Stimulated activated CD4-positive, alpha-beta T cell treated with anti-CD3 and anti-CD28 coated beads, Interleukin-15, amount 100 ng/mL, for 1 hour (primary cell): Measurements from ENCODE around the gene RNF145.
"Not testable (repeated sequence)": the region's sequence is repeated elsewhere in the genome, so short reads cannot be mapped to it uniquely, and the experiment has no call there.

Experiments
- DNase-seq, 2 donors: peaks; one replicate each; pipeline ENCODE4 v3.0.0-alpha.2; 2020; ENCODE audit warnings: low read depth in 1 of 2, low spot score in 1 of 2

RNF145 gene

GRCh38 chr5:159161361-159162214 is 47.8 kb downstream of the RNF145 start:
- DNase-seq, result no peak

DNA sequence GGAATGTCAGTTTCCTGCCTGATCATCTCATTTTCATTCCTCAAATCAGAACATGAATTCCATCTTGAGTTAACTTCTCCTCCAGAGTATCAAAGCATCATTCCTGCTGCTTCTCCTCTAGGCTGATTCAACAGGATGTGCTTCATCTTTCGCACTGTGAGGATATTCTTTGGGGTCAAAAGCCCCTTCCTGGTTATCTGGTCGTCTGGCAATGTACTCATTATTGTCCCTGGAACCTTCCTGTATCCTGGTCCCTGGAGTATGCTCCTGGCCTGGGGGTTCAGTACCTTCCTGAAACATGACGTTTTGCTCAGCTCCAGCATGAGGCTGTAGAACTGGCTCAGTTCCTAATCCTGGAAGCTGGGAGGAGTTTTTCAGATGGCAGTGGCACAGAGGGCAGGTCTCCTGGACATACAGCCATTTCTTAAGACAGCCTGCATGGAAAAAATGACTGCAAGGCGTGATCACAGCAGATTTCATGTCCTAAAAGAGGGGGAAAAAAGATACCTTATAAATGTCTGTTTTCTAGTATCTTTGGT is 50.7 kb downstream of the RNF145 start:
- DNase-seq, result not testable (repeated sequence)

GRCh38 chr5:159157552-159157951 is 51.8 kb downstream of the RNF145 start:
- no peak for DNase-seq

DNA sequence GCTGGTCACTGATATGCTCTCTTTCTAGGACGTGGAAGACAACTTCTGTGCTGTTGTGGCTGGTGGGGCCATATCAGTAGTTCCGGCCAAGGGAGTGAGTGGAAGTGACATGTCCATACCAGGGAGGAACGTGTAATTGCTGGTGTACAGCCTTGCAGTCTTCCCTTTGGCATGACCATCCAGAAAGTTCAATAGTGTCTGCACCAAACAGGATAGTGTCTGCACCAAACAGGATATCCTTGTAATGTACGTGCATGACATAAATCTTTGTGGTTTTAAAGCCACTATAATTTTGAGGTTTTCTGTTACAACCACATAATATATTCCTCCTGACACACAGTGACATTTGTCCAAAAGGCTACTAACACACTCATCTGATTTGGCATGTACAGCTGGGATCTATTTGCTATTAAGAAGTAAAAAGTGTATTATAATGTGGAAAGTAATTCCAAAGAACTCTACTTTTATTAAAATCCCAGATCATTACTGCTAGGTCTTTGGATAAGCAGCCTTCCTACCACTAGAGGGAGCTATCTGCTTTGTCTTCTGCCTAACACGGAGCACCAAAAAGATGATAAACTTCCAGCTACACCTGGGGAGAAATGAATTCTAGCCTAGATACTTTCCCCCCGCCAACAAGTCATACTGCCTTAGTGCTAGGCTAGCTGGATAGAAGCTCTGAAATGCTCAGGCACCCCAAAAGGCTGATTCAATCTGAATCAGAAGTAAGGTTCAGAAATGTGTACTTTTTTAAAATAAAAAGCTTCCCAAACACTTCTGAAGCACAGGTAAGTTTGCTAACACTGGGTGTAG is 52.7 kb downstream of the RNF145 start:
- DNase-seq, result no peak

- no peak for DNase-seq
Measured at GRCh38 chr5:159155960-159156359, 53.4 kb downstream of the RNF145 start.

DNA sequence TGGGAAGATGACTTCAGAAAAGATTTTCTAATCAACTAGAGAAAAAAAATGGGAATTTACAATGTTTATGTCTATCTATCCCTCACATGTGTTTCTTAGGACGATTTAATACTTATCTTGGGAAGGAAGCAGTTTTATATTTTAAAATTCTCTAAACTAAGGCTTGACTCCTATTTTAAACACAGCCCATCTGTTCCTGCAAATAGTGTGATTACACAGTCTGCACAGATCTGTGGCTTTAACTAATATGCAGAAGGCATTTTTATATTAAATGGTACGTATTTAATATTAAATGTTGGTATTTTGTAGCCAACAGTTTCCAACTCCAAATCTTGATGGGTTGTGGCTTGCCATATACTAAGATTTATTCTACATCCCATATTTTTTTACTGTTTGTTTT is 56.5 kb downstream of the RNF145 start:
- DNase-seq, result no peak

DNA sequence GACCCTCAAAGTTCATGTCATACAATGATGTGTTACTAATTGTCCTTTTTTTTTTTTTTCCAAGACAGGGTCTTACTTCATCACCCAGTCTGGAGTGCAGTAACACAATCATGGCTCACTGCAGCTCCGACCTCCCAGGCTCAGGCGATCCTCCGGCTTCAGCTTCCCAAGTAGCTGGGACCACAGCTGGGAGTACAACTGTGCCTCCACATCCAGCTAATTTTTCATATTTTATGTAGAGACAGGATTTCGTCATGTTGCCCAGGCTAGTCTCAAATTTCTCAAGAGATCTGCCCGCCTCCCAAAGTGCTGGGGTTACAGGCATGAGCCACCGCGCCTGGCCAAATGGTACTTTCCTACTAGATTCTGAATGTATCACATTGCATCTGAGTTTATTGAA is 60.3 kb downstream of the RNF145 start:
- DNase-seq, result no peak

- DNase-seq, result no peak
Measured at GRCh38 chr5:159147976-159148375, 61.4 kb downstream of the RNF145 start.

- DNase-seq, result no peak
Measured at GRCh38 chr5:159146839-159147238, 62.5 kb downstream of the RNF145 start.

DNA sequence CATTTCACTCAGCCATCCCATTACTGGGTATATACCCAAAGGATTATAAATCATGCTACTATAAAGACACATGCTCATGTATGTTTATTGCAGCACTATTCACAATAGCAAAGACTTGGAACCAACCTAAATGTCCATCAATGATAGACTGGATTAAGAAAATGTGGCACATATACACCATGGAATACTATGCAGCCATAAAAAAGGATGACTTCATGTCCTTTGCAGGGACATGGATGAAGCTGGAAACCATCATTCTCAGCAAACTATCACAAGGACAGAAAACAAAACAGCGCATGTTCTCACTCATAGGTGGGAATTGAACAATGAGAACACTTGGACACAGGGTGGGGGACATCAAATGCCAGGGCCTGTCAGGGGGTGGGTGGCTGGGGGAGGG is 64.2 kb downstream of the RNF145 start:
- not testable (repeated sequence) for DNase-seq

DNA sequence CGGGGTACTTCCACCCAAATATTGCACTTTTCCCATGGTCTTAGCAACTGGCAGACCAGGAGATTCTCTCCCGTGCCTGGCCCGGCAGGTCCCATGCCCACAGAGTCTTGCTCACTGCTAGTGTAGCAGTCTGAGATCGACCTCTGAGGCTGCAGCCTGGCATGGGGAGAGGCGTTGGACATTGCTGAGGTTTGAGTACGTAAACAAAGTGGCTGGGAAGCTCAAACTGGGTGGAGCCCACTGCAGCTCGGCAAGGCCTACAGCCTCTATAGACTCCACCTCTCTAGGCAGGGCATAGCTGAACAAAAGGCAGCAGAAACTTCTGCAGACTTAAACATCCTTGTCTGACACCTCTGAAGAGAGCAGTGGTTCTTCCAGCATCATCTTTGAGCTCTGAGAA is 69.6 kb downstream of the RNF145 start:
- no peak for DNase-seq

DNA sequence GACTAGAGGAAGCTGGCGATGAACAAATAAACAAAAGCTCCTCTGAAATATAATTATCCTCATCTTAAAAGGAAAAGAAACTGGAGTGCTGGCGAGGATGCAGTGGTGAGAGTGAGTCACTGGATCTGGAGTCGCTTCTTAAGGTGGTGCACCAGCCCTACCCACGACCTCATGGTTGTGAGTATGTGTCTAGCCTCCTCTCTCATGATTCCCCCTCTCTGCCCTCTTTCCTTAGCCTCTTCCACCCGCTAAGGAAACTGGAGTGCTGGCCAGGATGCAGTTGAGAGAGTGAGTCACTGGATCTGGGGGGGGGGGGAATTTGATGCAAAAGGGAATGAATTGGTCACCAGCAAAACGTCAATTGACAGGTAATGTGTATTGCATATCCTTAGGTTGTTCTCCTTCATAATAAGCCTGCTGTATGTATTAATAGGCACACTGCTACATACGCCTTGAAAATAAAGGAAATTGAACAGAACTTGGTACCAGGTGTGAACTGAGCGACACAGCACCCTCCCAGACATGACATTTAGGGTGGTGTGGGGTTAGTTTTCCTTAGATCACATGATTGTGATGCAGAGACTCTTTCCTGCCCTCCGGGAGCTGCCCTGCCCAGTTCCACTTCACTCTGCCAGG is 73.3 kb downstream of the RNF145 start:
- no peak for DNase-seq

DNA sequence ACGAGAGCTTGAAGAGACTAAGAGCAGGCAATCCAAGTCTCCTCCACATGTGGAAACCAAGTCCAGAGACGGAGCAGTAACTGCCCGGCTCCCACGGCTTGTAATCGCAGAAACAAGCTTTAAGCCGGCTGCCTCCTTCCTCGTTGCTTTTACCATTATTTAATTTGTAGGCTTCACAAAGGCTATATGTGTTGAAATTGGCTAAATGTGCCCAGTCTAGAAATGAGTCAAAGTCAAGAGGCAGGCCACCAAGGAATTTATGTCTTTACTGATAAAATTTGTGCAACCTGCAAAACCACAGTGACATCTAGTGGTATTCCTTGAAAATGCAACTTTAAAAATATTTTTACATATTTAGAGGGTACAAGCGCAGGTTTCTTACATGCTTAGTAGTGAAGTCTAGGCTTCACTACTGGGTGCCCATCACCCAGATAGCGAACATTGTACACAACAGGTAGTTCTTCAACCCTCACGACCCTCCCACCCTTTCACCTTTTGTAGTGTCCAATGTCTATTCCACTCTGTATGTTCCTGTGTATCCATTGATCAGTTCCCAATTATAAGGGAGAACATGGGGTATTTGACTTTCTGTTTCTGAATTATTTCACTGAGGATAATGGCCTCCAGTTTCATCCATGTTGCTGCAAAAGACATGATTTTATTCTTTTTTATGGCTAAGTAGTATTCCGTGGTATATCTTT is 76.2 kb downstream of the RNF145 start:
- DNase-seq, result no peak

- no peak for DNase-seq
Measured at GRCh38 chr5:159132429-159133040, 76.8 kb downstream of the RNF145 start.

- DNase-seq, result no peak
Measured at GRCh38 chr5:159131951-159132350, 77.4 kb downstream of the RNF145 start.

- DNase-seq, result no peak
Measured at GRCh38 chr5:159130871-159131270, 78.5 kb downstream of the RNF145 start.

DNA sequence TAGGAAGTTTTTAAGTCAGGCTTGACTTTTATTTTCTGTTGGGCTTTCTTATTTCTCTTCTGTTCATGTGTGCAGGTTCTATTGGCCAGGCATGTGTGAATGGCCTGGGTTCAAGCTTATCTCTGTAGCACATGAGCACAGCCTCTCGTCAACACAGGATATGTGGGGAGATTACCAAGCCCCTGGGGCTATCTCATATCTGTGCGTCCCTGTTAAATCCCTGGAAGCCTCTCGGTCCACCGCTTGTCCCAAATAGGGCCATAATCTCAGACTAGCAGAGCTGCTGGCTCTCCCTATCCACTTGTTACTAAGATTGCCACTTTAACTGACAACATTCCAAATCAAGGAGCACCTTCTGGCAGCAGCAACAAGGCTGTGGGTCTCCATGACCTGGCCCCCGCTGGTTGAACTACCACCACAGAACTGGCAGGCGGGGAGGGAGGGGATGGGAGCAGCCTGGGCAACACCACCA is 81.2 kb downstream of the RNF145 start:
- no peak for DNase-seq

DNA sequence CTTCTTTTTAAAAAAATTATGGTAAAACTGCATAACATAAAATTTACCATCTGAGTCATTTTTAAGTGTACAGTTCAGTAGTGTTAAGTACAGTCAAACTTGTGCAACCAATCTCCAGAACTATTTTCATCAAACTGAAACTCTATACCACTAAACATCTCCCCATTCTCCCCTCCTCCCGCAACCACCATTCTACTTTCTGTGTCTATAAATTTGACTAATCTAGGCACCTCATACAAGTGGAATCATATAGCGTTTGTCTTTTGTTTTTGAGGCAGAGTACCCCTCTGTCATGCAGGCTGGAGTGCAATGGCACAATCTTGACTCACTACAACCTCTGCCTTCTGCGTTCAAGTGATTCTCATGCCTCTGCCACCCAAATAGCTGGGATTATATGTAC is 85.7 kb downstream of the RNF145 start:
- DNase-seq, result no peak

- DNase-seq, result no peak
Measured at GRCh38 chr5:159123189-159123588, 86.2 kb downstream of the RNF145 start.

- no peak for DNase-seq
Measured at GRCh38 chr5:159121061-159121460, 88.3 kb downstream of the RNF145 start.
